ENCODE results near the gene KRTAP5-8.

DNA sequence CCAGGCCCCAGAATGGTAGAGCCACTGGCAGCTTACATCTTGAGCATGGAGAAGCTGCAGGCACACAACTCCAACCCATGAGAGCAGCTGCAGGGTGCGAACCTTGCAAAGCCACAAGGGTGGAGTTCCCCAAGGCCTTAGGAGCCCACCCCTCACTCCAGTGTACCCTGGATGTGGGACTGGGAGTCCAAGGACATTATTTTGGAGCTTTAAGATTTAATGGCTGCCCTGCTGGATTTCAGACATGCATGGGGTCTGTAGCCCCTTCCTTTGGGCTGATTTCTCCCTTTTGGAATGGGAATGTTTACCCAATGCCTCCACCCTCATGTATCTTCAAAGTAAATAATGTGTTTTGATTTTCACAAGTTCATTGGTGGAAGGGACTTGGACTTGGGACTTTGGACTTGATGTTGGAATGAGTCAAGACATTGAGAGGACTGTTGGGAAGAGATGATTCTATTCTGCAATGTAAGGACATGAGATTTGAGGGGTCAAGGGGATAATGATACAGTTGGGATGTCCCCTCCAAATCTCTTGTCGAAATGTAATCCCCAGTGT is 11.8 kb upstream of the KRTAP5-8 start:
- TF ChIP-seq, protein P1, sequence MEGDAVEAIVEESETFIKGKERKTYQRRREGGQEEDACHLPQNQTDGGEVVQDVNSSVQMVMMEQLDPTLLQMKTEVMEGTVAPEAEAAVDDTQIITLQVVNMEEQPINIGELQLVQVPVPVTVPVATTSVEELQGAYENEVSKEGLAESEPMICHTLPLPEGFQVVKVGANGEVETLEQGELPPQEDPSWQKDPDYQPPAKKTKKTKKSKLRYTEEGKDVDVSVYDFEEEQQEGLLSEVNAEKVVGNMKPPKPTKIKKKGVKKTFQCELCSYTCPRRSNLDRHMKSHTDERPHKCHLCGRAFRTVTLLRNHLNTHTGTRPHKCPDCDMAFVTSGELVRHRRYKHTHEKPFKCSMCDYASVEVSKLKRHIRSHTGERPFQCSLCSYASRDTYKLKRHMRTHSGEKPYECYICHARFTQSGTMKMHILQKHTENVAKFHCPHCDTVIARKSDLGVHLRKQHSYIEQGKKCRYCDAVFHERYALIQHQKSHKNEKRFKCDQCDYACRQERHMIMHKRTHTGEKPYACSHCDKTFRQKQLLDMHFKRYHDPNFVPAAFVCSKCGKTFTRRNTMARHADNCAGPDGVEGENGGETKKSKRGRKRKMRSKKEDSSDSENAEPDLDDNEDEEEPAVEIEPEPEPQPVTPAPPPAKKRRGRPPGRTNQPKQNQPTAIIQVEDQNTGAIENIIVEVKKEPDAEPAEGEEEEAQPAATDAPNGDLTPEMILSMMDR (IDR thresholded peaks at IDR 0.05; ENCODE audit: poor library complexity): no peak
- TF ChIP-seq EZH2 (IDR thresholded peaks at IDR 0.05; ENCODE audit: borderline replicate concordance): no peak
- no peak for TF ChIP-seq EZH2phosphoT487 (IDR thresholded peaks at IDR 0.05; ENCODE audit: low read depth, severe bottlenecking, unreplicated experiment)
